Natural killer cell (primary cell): Measurements from ENCODE around the gene RAD51B. TPM values are rescaled to one million over a fixed set of nuclear protein-coding genes. Genes with fewer than 3 reads are reported as not detected.

Experiments
- ATAC-seq, 3 donors: fragments of 150-1000 bp in 2 of 3; fragments of 200-7000 bp in 1 of 3; cut with Tn5 transposase; 1 replicate in 1 of 3; 2 replicates in 2 of 3; pipeline ENCODE4 v1.10.0; 2021; ENCODE audit warnings: mild to moderate bottlenecking in 2 of 3, moderate library complexity in 2 of 3
- DNase-seq, 2 donors: peaks; one replicate each; pipeline versions ENCODE4 v3.0.0 to v3.0.0-alpha.2; 2013 to 2021; ENCODE audit warnings: mixed read lengths in 1 of 2
- H3K27ac ChIP-seq: one replicate; pipeline ENCODE4 v1.5.1; 2013; ENCODE audit warnings: mild to moderate bottlenecking, low read length
- H3K27me3 ChIP-seq: one replicate; pipeline ENCODE4 v1.6.1; 2013; ENCODE audit warnings: low read length; ENCODE audit not compliant: control insufficient read depth, insufficient read depth
- H3K36me3 ChIP-seq: one replicate; pipeline ENCODE4 v1.6.1; 2013; ENCODE audit warnings: low read length; ENCODE audit not compliant: control insufficient read depth, insufficient read depth
- H3K4me1 ChIP-seq: one replicate; pipeline ENCODE4 v1.6.1; 2013; ENCODE audit warnings: low read length; ENCODE audit not compliant: control insufficient read depth, insufficient read depth
- H3K4me3 ChIP-seq: one replicate; pipeline ENCODE4 v1.5.1; 2013; ENCODE audit warnings: low read length
- H3K9me3 ChIP-seq: one replicate; pipeline ENCODE4 v1.6.1; 2013; ENCODE audit warnings: low read length; ENCODE audit not compliant: control insufficient read depth, insufficient read depth
- H3K27ac Mint-ChIP-seq, 2 donors: one replicate each; pipeline ENCODE4 v1.8.0; 2022; ENCODE audit warnings: mild to moderate bottlenecking in 2 of 2, mixed read lengths in 2 of 2, moderate library complexity in 1 of 2
- H3K27me3 Mint-ChIP-seq, 2 donors: one replicate each; pipeline ENCODE4 v1.8.0; 2022; ENCODE audit warnings: low read depth in 2 of 2, mixed read lengths in 2 of 2
- H3K36me3 Mint-ChIP-seq: one replicate; pipeline ENCODE4 v1.8.0; 2022; ENCODE audit warnings: mixed read lengths
- H3K4me1 Mint-ChIP-seq, 2 donors: one replicate each; pipeline ENCODE4 v1.8.0; 2022; ENCODE audit warnings: mixed read lengths in 2 of 2
- H3K4me3 Mint-ChIP-seq: one replicate; pipeline ENCODE4 v1.8.0; 2022; ENCODE audit warnings: mild to moderate bottlenecking, moderate library complexity, mixed read lengths
- H3K9me3 Mint-ChIP-seq, 2 donors: one replicate each; pipeline ENCODE4 v1.8.0; 2022; ENCODE audit warnings: mixed read lengths in 2 of 2
- CTCF ChIP-seq: fragments of 200-600 bp; IDR thresholded peaks from one replicate; pipeline ENCODE4 v1.8.0; 2022; ENCODE audit warnings: antibody characterized with exemption
- WGBS: methylation state at CpG from one replicate; pipeline ENCODE4 v1.1.7; 2013; ENCODE audit warnings: missing lambda C conversion rate; ENCODE audit not compliant: insufficient coverage; 5-methylcytosine and 5-hydroxymethylcytosine counted together
- intact Hi-C: fragments of 100-400 bp; cut with micrococcal nuclease; formaldehyde crosslinking; loops from one replicate; pipeline ENCODE4 v1.14.2; 2022
- total RNA-seq, 4 donors: library from RNA; stranded (reverse); fragments of 120-200 nt in 1 of 4; gene quantifications; one replicate each; pipeline versions ENCODE4 v1.2.3 to v1.2.4, GENCODE V29; 2013 to 2022

The RAD51B gene
- total RNA-seq, 3 donors from 2014 or later (not counting 1 experiment from before 2014, with no cell fraction given) = 28.1 to 37.6 (median 28.6) TPM

GRCh38 chr14:68610251-68610793, 790.7 kb downstream of the RAD51B start:
- Mint-ChIP-seq H3K4me3 (no peak overlapping the region), H3K4me1 (peaks cover 16 to 18% of the 10 kb centered on the region in 2 donors), H3K9me3 (peaks cover 0 to 3% of the 10 kb centered on the region in 2 donors), H3K36me3 (peaks cover 9% of the 10 kb centered on the region), H3K27ac (no peak overlapping the region), H3K27me3 (no peaks in the 10 kb centered on the region)
- TF ChIP-seq CTCF = no peak
- Histone ChIP-seq H3K27me3 (no peaks in the 10 kb centered on the region), H3K4me1 (peaks cover 28% of the 10 kb centered on the region), H3K4me3 (no peak overlapping the region), H3K9me3 (peaks cover 12% of the 10 kb centered on the region), H3K36me3 (no peaks in the 10 kb centered on the region), H3K27ac (no peak overlapping the region)
- ATAC-seq = no peak
- DNase-seq = no peak
- 78% methylated on average over 8 of the region's 8 CpGs for WGBS
- intact Hi-C loops = no loop called here

- H3K4me1 Mint-ChIP-seq = peaks cover 16 to 18% of the 10 kb centered on the region in 2 donors
- Histone ChIP-seq H3K27ac (no peak overlapping the region), H3K4me1 (peaks cover 28% of the 10 kb centered on the region), H3K36me3 (no peaks in the 10 kb centered on the region), H3K4me3 (no peak overlapping the region), H3K9me3 (peaks cover 9% of the 10 kb centered on the region), H3K27me3 (no peaks in the 10 kb centered on the region)
- WGBS = 100% methylated on average over 4 of the region's 4 CpGs
- intact Hi-C loops = no loop called here
- no peak for DNase-seq
- no peak for TF ChIP-seq CTCF
- H3K9me3 Mint-ChIP-seq = peaks cover 4 to 12% of the 10 kb centered on the region in 2 donors
- H3K27me3 Mint-ChIP-seq = no peaks in the 10 kb centered on the region
- H3K27ac Mint-ChIP-seq = no peak overlapping the region
- ATAC-seq = no peak
- no peak overlapping the region for H3K4me3 Mint-ChIP-seq
- H3K36me3 Mint-ChIP-seq = peaks cover 17% of the 10 kb centered on the region
Measured at GRCh38 chr14:68611599-68611998, 792.0 kb downstream of the RAD51B start.

DNA sequence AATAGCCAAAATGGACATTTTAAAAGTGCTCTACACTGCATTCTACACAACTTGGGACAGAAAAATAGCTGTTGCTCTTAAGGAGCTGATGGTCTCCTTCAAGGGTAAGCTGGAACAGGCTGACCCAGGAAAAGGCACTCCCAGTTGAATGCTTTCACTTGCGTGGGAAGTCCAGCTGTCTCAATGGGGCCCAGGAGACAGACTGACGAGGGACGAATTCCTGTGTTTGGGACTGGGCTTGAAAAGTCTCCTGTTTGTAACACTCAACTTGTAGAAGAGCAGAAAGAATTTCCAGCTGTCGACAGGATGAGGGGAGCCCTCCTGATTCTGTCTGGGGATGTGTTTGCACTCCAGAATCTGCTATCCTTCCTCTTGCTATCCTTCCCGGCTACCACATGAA, 792.5 kb downstream of the RAD51B start:
- WGBS = 98% methylated on average over 5 of the region's 5 CpGs
- H3K4me1 Mint-ChIP-seq = peaks cover 12 to 14% of the 10 kb centered on the region in 2 donors
- intact Hi-C loops = no loop called here
- H3K9me3 Mint-ChIP-seq = peaks cover 7 to 16% of the 10 kb centered on the region in 2 donors
- H3K27ac ChIP-seq = no peak overlapping the region
- H3K9me3 ChIP-seq = peaks cover 9% of the 10 kb centered on the region
- no peak overlapping the region for H3K27ac Mint-ChIP-seq
- no peak for TF ChIP-seq CTCF
- no peak overlapping the region for H3K4me3 ChIP-seq
- H3K36me3 ChIP-seq = no peaks in the 10 kb centered on the region
- H3K27me3 Mint-ChIP-seq = no peaks in the 10 kb centered on the region
- no peaks in the 10 kb centered on the region for H3K27me3 ChIP-seq
- ATAC-seq (no peak), DNase-seq (no peak)
- peaks cover 22% of the 10 kb centered on the region for H3K36me3 Mint-ChIP-seq
- no peak overlapping the region for H3K4me3 Mint-ChIP-seq
- peaks cover 23% of the 10 kb centered on the region for H3K4me1 ChIP-seq
